GM18873 (cell line): ENCODE measurements around the gene PHLDA2.

ENCODE experiments used
- ATAC-seq: cut with Tn5 transposase; IDR thresholded peaks from one replicate; pipeline ENCODE4 v1.9.1; 2021; ENCODE audit warnings: mild to moderate bottlenecking, moderate library complexity, moderate number of reproducible peaks; ENCODE audit not compliant: unreplicated experiment, low FRiP score

The PHLDA2 gene

GRCh38 chr11:2885017-2885677 lies 44.1 kb downstream of the PHLDA2 start:
- ATAC-seq, result no peak

GRCh38 chr11:2883979-2884815 lies 45.0 kb downstream of the PHLDA2 start:
- no peak for ATAC-seq

GRCh38 chr11:2883640-2883978 lies 45.6 kb downstream of the PHLDA2 start:
- ATAC-seq, result no peak

- ATAC-seq, result no peak
These were observed 46.7 kb downstream of the PHLDA2 start for GRCh38 chr11:2882396-2883110.

GRCh38 chr11:2881981-2882375 lies 47.2 kb downstream of the PHLDA2 start:
- ATAC-seq, result no peak

- ATAC-seq, result no peak
These were observed 47.9 kb downstream of the PHLDA2 start for GRCh38 chr11:2881076-2881980.

GRCh38 chr11:2880646-2881045 lies 48.6 kb downstream of the PHLDA2 start:
- no peak for ATAC-seq

- ATAC-seq, result no peak
These were observed 50.4 kb downstream of the PHLDA2 start for GRCh38 chr11:2878782-2879181.
